Measurements from ENCODE around the gene HIPK4.
"Not testable (repeated sequence)": the region's sequence is repeated elsewhere in the genome, so short reads cannot be mapped to it uniquely, and the experiment has no call there.

HIPK4 gene

DNA sequence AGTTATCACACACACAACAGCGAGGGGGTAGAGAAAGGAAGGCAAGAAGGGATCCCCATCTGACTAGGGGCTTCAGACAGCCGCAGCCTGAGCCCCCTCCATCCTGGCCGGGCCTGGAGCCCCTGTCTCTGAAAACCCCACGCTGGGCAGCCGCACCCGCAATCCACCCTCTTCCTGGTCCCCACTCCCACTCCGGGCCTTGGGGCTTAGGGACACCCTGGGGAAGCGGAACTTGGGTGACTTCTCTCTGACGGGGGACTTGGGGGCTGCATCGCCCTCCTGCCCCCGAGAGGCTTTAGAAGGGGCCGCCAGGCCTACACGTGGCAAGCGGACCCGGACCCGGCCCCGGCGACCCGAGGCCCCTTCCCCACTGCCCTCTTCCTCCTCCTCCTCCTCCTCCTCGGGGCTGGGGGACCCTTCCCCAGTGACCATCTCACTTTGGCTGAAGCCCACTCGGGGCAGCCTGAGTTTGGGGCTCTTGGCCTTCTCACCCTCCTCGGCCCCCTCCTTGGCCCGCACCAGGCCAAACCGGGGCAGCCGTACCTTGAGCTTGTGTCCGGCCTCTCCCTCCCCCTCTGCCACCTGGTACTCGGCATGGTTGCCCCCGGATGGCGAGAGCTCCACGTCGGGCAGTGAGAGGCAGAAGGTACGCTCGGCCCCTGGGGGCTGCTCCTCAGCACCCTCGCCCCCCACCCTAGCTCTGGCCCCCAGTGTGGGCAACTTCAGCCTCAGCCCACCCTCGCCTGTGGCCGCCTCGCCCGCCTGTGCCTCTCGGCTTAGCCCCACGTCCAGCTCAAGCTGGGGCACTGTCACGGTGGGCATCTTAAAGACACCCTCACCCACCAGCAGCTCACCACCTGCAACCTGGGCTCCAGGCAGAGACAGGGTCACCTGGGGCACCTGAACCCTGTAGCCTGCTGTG, 4.2 kb upstream of the HIPK4 start:
- no peak for DNase-seq (ENCODE audit: low spot score)

DNA sequence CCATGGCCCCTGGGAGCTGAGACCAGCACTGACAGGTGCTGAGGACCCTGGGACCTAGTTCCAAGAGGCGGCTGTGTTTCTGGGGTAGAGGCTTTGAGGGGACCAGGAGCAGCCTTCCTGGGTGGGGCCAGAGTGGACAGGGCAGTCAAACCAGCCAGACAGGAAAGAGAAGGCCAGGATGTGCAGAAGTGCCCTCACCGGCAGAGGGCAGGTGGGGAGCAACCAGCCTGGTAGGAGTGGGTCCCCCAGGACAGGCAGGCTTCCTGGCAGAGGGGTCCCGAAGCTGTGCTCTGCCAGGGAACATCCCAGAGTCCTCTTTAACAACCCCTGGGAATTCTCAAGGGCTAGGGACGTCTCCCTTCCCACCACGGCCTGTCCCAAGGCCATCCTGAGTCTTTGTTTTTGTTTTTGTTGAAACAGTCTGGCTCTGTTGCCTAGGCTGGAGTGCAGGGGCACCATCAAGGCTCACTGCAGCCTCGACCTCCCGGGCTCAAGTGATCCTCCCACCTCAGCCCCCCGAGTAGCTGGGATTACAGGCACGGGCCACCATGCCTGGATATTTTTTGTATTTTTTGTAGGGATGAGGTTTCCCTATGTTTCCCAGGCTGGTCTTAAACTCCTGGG, 3.0 kb upstream of the HIPK4 start:
- DNase-seq (ENCODE audit: low spot score) = peak; percentile 63

DNA sequence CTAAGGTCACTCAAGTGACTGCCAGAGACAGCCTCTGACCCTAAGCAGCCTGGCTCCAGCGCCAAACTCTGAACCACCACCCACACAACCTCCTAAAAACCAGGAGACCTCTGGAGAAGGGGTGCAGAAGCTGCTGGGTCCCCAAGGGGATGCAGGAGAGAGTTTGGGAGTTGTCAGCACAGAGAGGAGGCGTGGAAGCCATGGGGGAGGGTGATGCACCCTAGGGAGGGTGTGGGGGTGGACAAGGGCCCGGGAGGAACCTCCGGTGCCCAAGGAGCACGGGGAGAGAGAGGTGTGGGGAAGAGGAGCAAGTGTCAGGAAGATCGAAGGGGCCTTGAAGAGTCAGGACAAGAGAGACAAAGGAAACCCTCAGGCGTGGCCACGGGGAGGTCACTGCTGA, 2.1 kb upstream of the HIPK4 start:
- no peak for DNase-seq (ENCODE audit: low spot score)

DNA sequence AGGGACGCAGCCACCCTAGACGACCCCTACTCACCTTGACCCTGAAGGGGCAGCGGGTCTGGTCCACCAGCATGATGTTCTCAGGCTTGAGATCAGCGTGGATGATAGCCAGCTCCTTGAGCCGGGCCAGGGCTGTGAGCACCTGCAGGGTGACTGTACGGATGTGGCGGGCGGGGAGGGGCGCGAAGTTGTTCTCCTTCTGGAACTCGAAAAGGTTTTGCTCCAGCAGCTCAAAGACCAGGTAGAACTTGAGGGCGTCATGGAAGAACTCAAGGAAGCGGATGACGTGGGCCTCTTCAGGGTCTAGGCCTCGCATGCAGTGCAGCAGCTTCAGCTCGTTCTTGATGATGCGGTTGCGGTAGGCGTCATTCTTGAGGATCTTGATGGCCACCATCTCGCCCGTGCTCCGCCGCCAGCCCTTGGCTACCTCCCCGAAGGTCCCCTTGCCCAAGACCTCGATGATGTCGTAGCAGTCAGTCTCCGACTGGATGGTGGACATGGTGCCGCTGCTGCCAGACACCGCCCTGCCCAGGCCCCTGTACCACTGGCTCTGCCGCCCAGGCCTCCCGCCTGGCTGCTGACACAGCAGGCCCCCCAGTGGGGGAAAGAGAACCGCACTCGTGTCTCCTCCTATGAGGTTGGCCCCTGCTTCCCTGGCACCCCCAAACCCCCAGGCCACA, 437 bp downstream of the HIPK4 start:
- DNase-seq (ENCODE audit: low spot score) = no peak

DNA sequence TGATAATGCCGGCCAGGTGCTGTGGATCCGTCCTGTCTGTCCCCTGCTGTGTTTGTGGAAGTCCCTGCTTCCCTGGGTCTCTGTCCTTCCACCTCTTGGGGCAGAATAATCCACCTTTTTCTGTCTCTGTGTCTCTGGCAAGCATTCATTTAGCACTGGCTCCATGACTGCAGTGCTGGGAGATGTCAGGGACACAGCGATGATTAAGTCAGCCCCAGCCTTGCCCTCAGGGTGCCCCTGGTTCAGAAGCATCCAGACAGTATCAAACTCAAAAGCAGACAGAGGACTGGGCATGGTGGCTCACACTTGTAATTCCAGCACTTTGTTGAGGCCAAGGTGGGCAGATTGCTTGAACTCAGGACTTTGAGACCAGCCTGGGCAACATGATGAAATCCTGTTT, 1.5 kb downstream of the HIPK4 start:
- DNase-seq (ENCODE audit: low spot score) = no peak

DNA sequence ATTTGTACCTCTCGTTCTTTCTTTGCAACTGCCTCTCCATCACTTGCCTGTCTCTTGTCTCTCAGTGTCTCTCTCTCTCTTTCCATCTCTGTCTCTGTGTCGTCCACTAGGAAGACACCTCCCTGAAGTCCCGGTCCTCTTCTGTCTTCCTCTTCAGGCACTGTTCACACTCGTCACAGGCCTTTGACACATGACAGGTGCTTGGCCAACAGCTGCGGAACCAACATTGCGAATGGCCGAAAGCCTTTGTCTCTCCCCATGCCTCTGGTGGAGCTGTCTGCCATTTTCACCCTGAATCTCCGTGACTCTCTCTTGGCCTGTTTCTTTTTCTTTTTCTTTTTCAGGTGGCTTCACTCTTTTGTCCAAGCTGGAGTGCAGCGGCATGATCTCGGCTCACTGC, 2.8 kb downstream of the HIPK4 start:
- DNase-seq (ENCODE audit: low spot score) = no peak

DNA sequence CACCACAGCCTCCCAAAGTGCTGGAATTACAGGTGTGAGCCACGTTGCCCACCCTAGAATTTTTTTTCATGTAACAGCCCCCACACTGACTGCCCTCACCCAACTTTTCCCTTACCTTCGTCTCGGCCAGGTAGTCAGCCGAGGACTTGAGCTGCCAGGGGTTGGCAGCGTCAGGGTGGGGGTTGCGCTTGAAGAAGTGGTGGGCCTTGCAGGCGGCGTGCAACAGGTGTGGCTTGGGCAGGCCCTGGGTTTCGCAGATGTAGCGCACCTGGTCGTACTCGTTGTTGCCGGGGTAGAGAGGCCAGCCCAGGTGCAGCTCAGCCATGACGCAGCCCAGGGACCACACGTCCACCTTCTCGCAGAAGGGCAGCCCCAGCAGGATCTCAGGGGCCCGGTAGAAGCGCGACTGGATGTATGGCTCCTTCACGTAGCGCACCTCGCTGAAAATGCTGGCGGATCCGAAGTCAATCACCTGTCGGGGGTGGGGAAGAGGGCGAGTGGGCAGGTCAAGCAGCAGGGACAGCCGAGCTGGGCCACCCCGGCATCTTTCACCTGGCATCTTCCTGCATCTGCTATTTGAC, 6.2 kb downstream of the HIPK4 start:
- no peak for DNase-seq (ENCODE audit: low spot score)

DNA sequence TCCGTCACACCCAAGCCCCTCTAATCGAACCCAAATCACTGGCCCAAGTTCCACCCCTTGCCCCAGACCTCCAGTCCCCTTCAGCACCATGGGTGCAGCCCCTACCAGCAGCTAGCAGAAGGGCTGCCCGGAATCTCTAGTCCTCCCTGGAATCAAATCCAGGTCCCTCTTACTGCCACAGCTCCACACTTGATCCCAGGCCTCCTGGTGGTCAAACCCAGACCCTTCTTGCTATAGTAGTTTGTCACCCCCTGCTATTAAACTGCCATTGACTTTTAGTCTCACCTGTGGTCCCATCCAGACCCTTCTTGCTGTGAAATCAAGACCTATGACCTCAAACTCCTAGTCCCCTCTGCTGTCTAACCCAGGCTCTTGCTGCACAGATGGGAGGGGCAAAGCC, 8.7 kb downstream of the HIPK4 start:
- peak; percentile 30 for DNase-seq (ENCODE audit: low spot score)

DNA sequence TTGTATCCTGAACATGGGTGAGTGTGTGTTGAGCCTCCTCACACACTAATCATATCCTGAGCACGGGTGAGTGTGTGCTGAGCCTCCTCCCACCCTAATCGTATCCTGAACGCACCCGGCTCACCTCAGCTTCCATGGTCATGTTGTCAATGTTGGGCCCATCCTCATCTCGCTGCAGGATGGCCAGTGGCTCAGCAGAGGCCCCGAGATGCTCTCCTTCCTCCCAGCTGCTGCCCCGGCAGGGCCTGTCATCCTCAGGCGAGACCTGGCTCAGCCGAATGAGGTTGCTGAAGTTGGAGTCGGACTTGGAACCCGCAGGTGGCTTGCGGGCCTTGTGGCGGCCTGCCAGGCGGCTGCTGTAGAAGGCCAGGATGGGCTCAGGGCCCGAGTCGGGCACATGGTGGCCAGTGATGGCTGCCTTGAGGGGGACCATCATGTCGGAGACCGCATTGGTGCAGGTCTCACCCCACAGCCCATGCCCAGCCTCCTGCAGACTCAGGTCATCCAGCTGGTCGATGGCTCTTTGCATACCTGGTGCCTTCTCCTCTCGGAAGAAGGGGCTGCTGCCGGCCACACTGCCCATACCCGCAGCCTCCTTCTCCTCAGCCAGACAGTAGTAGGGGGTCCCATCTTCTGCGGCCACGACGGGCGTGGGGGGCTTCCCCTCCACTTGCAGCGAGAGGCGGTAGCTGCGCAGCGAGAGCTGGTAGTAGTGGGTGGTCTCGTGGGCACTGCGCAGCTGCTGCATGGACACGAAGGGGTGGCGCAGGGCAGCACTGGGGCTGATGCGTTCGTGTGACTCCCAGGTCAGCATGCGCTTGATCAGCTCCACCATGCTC, 9.6 kb downstream of the HIPK4 start:
- DNase-seq (ENCODE audit: low spot score) = peak; percentile 30

DNA sequence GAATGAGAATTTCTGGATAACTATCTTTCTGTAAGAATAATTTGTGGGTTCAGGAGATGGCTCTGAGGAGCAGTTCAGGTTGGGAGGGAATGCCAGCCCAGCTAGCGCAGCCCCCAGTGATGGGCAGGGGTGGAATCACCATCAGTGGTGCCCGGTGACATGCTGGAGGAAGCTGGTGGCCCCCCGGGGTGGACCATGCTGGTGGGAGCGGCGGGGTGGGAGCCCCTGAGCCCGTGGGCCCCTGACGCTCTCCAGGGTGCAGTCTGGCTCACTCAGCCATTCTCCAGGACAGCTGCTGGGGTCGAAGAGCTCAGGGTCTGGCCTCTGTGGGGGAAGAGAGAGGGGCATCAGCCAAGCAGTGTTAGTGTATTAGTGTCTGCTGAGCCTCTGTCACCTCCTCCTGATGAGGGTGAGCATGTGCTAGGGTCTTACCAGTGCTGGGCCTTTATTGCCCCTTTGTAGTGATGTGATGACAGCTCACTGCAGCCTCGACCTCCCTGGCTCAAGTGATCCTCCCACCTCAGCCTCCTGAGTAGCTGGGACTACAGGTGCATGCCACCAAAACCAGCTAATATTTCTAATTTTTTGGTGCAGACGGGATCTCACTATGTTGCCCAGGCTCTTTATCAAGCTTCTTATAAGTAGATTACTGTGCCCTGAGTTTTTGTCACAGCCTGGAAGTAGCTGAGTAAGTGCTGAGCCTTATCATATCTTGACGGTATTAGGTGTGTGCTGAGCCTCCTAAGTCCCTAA, 10.4 kb downstream of the HIPK4 start:
- no peak for DNase-seq (ENCODE audit: low spot score)

DNA sequence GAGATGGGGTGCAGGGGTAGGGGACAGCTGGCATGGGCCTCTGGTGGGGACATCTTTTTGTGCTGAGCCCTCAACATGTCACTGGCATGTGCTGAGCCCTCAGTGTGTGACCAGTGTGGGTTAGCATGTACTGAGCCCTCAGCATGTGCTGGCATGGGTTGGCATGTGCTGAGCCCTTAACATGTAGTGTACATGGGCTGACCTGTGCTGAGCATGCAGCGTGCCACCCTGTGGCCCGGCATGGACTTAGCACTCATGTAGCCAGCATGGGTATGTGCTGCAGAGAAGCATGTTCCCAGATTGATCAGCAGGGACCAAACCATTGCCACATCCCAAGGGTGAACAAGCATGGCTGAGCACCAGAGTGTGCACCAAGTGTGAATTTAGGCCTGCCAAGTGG, 11.5 kb downstream of the HIPK4 start:
- no peak for DNase-seq (ENCODE audit: low spot score)

DNA sequence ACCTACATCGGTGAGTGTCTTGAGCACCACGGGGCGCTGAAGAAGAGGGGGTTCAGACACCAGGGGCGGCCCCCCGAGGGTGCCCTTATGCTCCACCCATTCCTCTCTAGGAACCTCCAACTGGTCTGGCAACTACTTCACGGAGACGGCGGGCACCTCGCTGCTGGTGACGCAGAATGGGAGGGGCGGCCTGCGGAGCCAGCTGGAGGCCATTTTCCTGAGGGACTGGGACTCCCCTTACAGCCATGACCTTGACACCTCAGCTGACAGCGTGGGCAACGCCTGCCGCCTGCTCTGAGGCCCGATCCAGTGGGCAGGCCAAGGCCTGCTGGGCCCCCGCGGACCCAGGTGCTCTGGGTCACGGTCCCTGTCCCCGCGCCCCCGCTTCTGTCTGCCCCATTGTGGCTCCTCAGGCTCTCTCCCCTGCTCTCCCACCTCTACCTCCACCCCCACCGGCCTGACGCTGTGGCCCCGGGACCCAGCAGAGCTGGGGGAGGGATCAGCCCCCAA, 12.1 kb downstream of the HIPK4 start:
- DNase-seq (ENCODE audit: low spot score) = peak; percentile 28

DNA sequence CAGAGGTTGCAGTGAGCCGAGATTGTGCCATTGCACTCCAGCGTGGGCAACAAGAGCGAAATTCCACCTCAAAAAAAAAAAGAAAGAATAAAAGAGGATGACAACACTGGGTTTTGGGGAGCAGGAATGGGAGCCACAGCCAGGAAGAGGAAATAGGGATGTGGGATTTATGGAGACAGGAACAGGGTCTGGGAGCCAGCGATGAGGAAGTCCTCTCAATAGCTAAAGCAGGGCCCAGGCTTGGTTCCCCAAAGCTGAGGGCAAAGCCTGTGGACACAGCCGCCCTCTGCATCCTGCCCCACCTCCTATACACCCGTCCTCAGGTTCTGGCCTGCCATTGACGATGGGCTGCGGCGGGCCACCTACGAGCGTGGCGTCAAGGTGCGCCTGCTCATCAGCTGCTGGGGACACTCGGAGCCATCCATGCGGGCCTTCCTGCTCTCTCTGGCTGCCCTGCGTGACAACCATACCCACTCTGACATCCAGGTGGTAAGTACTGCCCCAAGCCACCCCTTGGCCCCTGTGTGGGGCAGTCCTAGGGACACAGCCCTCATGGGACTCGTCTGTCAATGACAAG, 13.6 kb downstream of the HIPK4 start:
- no peak for DNase-seq (ENCODE audit: low spot score)

DNA sequence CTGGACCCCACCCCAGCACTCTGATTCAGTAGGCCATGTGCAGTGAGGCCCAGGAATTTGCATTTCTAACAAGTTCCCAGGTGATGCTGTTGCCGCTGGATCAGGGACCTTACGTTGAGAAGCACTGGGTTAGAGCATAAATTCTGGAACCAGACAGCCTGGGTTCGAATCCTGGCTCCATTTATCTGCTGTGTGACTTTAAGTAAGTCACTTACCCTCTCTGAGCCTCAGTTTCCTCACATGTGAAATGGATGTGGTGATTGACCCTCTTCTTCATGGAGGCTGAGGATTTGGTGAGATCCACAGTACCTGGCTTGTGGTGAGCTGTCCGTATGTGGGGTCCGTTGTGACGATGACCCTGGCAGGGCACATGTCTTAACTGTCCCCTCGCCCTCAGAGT, 15.9 kb downstream of the HIPK4 start:
- DNase-seq (ENCODE audit: low spot score) = no peak

DNA sequence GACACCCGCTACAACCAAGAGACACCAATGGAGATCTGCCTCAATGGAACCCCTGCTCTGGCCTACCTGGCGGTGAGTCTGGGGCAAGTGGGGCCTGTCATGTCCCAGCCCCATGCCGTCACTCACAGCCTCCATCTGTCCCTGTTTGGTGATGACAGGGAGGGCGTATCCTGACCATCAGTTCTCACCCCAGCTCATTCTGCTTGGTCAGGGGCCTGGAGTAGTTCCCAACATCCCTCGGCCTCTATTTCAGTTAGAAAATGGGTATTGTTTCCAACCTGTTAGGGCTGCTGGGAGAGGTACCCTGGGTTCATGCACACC, 18.2 kb downstream of the HIPK4 start:
- no peak for DNase-seq (ENCODE audit: low spot score)

DNA sequence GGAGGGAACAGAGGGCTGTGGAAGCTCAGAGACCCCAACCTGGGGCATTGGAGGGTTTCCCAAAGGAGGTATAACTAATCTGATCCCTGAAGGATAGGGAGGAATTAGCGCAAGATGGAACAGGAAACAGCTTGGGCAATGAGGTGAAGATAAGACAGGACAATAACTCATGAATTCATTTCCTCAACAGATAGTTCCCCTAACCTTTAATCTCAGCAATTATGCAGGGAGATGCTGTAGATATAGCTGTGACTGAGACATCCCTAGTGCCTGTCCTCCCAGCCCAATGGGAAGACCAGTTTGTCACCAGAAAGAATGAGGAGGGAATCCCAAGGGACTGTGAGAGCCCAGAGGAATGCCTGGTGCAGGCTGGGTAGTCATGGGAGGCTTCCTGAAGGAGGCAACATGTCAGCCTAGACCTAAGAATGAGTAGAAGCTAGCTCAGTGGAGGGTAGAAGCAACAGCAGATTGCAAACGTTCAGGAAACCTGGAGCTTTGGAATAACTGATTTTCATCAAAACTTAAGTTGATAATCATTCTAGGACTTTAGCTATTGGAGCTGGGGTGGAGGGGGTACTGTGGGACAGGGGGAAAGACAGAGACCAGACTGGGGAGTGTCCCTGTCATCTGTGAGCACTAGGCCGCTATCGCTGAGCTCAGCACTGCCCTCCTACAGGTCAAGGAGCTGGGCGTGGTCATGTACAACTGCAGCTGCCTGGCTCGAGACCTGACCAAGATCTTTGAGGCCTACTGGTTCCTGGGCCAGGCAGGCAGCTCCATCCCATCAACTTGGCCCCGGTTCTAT, 18.8 kb downstream of the HIPK4 start:
- DNase-seq (ENCODE audit: low spot score) = no peak

DNA sequence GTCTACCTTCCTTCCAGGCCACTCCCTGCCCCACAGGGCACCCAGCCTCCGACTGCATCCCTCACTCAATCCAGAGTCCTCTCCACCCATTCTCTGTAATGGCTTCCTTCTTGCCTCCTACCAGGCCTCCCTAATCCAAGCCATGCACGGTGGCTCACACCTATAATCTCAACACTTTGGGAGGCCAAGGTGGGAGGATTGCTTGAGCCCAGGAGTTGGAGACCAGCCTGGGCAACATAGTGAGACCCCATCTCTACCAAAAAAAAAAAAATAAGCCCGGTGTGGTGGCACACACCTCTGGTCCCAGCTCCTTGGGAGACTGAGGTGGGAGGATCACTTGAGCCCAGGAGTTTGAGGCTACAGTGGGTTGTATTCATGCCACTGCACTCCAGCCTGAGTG, 19.7 kb downstream of the HIPK4 start:
- DNase-seq (ENCODE audit: low spot score) = not testable (repeated sequence)

DNA sequence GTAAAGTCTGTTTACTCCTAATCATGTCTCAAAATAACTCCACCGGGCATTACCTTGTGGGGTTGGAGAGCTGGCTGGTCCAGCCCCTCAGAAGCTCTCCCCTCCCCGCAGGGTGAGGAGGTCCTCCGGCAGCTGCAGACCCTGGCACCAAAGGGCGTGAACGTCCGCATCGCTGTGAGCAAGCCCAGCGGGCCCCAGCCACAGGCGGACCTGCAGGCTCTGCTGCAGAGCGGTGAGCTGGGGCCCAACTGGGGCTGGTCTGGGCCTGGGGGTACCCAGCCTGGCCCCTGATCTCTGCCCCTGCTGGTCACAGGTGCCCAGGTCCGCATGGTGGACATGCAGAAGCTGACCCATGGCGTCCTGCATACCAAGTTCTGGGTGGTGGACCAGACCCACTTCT, 20.2 kb downstream of the HIPK4 start:
- DNase-seq (ENCODE audit: low spot score) = peak; percentile 43

DNA sequence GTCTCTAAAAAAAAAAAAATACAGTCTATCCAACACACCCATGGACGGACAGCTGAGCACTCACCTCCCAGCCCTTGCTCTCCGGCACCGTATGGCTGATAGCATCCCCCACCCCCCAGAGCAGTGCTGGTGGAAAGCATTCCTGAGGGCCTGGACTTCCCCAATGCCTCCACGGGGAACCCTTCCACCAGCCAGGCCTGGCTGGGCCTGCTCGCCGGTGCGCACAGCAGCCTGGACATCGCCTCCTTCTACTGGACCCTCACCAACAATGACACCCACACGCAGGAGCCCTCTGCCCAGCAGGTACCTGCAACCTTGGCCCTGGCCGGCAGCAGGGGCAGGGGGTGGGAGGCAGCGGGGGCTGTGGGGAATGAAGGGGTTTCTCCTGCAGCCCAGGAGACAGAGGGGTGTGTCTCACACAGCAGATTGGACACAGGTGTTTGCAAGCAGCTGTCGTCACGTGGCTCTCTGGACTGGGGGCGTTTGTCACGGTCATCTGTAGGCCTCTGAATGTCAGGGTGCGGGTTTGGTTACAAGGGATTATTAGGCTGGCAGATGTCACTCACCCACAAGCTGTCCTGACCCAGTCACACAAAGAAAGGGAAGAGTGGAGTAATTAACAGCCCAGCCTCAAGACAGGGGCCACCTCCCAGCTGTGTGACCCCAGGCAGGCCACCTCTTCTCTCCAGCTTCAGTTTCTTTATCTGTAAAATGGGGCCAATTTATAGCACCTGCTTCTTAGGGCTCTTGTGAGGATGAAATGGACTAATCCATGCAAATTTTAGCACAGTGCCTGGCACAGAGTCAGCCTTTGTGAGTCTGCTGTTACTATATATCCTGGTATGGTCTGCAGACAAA, 22.2 kb downstream of the HIPK4 start:
- no peak for DNase-seq (ENCODE audit: low spot score)

All from D341Med (cell line).